ENCODE measurements around the gene PER1.

The PER1 gene, protein sequence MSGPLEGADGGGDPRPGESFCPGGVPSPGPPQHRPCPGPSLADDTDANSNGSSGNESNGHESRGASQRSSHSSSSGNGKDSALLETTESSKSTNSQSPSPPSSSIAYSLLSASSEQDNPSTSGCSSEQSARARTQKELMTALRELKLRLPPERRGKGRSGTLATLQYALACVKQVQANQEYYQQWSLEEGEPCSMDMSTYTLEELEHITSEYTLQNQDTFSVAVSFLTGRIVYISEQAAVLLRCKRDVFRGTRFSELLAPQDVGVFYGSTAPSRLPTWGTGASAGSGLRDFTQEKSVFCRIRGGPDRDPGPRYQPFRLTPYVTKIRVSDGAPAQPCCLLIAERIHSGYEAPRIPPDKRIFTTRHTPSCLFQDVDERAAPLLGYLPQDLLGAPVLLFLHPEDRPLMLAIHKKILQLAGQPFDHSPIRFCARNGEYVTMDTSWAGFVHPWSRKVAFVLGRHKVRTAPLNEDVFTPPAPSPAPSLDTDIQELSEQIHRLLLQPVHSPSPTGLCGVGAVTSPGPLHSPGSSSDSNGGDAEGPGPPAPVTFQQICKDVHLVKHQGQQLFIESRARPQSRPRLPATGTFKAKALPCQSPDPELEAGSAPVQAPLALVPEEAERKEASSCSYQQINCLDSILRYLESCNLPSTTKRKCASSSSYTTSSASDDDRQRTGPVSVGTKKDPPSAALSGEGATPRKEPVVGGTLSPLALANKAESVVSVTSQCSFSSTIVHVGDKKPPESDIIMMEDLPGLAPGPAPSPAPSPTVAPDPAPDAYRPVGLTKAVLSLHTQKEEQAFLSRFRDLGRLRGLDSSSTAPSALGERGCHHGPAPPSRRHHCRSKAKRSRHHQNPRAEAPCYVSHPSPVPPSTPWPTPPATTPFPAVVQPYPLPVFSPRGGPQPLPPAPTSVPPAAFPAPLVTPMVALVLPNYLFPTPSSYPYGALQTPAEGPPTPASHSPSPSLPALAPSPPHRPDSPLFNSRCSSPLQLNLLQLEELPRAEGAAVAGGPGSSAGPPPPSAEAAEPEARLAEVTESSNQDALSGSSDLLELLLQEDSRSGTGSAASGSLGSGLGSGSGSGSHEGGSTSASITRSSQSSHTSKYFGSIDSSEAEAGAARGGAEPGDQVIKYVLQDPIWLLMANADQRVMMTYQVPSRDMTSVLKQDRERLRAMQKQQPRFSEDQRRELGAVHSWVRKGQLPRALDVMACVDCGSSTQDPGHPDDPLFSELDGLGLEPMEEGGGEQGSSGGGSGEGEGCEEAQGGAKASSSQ (N-terminal part only)

GRCh38 chr17:8152112-8152775, at the start of gene PER1:
Gene PER1, minus strand, starts transcription at chr17:8152404. Its CDS starts 1,698 bp downstream, at chr17:8150706.
- DNase-seq (ENCODE audit: low read depth in 1 of 2, low spot score in 1 of 2): peak; percentile 62 to 77

GRCh38 chr17:8192070-8192815, 40.0 kb upstream of the PER1 start:
- no peak for DNase-seq (ENCODE audit: low read depth in 1 of 2, low spot score in 1 of 2)

- no peak for DNase-seq (ENCODE audit: low read depth in 1 of 2, low spot score in 1 of 2)
Observed at GRCh38 chr17:8190506-8190905, 38.3 kb upstream of the PER1 start.

GRCh38 chr17:8189711-8190477, 37.7 kb upstream of the PER1 start, which contains the start of gene BORCS6:
Gene BORCS6, minus strand, starts transcription at chr17:8190180. Its CDS starts 40 bp downstream, at chr17:8190140.
- peak; percentile 80 to 90 for DNase-seq (ENCODE audit: low read depth in 1 of 2, low spot score in 1 of 2)

GRCh38 chr17:8189041-8189710, 37.0 kb upstream of the PER1 start:
- DNase-seq (ENCODE audit: low read depth in 1 of 2, low spot score in 1 of 2): no peak

DNA sequence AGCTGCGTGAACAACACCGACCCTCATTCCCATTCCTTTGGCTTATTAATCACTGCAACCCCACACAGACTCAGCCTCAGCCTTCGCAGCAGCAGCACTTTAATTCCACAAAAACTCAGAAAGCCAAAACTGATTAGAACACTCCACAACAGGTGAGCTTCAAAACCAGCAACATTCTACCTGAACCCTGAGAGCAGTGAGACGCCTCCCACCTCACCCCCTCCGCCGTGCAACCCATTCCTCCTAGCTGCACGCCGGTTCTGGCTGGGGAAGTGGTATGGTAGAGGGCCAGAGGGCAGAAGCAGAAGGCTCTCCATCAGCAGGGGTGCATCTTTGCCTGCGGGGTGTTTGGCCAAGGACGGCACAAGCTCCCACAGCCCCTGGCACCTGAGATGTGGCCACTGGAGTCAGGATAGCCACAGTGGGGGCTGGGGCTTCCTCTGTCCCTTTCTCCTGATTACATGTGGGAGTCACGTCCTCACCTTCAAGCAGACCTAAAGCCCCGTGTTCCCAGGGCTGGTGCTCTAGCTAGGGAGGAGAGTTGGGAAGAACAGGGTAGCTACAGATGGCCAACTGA, 36.1 kb upstream of the PER1 start:
- no peak for DNase-seq (ENCODE audit: low read depth in 1 of 2, low spot score in 1 of 2)

GRCh38 chr17:8187517-8188262, 35.5 kb upstream of the PER1 start:
- peak; percentile 63 to 81 for DNase-seq (ENCODE audit: low read depth in 1 of 2, low spot score in 1 of 2)

GRCh38 chr17:8186787-8187516, 34.7 kb upstream of the PER1 start:
- DNase-seq (ENCODE audit: low read depth in 1 of 2, low spot score in 1 of 2): peak; percentile 80 to 82

- DNase-seq (ENCODE audit: low read depth in 1 of 2, low spot score in 1 of 2): no peak
Observed at GRCh38 chr17:8186446-8186786, 34.2 kb upstream of the PER1 start.

GRCh38 chr17:8185582-8186445, 33.6 kb upstream of the PER1 start:
- peak; percentile 87 to 95 for DNase-seq (ENCODE audit: low read depth in 1 of 2, low spot score in 1 of 2)

- no peak for DNase-seq (ENCODE audit: low read depth in 1 of 2, low spot score in 1 of 2)
Observed at GRCh38 chr17:8176998-8177731, 25.0 kb upstream of the PER1 start.

DNA sequence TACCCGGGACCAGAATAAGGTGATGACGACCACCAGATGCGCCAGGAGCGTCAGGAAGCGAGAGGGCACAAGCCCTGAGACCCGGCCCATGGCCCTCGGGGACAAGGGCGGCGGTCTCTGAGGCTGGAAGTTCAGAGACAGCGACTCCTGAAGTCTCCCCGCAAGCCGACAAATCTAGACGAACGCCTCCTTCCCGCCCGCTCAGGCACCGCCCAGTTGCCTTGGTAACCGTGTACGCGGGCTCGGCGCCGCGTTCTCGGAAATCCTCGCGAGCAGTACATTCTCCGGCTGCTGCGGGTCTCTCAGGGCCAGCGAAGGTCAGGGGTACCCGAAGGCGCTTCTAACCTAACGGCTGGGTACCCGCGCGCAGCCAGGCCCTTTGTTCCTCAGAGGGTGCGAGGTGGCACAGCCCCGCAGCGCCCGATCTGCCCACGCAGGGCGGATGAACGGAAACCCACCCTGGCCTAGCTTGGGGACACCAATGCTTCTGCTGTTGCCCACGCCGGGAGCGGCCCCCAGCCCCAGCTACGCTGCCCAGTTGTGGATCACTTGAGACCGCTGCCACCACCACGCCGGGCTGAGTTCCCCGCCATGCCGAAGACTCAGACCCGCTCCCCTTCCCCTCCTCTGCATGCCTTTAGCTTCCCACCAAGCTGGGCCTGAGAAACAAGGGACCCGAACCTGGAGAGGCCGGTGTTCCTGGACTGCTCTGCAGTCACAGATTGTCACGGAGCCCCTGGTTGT, 24.2 kb upstream of the PER1 start, which contains the start of gene TMEM107:
TMEM107 (minus strand) TSS at position 184 of the 744 bp plus-strand sequence; CDS start at position 90, 94 bp downstream.
- DNase-seq (ENCODE audit: low read depth in 1 of 2, low spot score in 1 of 2): peak; percentile 74 to 81

DNA sequence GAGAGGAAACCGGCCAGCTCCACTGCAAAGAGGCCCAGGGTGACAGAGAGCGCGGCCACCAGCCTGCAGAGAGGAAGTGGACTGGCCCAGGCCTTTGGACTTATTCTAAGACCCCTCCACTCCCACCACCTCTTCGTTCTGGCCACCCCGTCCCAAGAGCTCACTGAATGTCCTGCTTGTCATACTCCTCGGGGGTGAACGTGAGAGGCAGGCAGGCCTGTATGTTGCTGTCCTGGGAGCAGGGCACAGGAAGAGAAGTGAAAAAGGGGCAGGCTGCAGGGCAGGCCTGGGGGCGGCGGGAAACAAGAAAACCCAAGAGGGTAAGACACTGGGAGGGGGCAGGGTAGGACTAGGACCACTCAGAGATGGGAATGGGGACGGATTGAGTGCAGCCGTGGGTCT, 23.6 kb upstream of the PER1 start:
- no peak for DNase-seq (ENCODE audit: low read depth in 1 of 2, low spot score in 1 of 2)

DNA sequence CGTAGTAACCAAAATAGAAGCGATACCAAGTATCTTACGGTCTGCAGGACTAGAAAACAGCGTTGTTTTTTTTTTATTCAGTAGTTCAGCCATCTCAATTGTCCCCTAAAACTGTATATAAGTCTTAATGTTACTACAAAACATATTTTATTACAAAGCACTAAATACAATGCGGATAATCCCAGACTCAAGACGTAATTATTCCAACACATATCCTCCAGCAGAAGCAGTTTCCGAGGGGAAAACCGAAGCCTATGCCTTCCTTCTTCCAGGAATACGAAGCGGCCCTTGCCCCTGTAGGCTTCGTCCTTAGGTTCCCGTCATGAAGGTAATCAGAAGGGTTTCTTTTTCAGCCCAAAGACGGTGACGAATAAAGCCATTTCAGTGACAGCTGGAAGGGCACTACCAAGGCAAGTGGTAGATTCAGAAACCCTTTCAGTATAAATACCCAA, 21.7 kb upstream of the PER1 start:
- no peak for DNase-seq (ENCODE audit: low read depth in 1 of 2, low spot score in 1 of 2)
